GM23248 (cell line): ENCODE results near the gene SGPP1.

ENCODE experiments used
- EZH2 ChIP-seq: fragments of 200-600 bp; sonication (generic); IDR thresholded peaks from 2 replicates; pipeline ENCODE4 v1.6.1; 2018; ENCODE audit warnings: antibody characterized with exemption, mild to moderate bottlenecking; ENCODE audit not compliant: insufficient read depth, poor library complexity, severe bottlenecking
- EZH2phosphoT487 ChIP-seq: fragments of 200-600 bp; sonication (generic); IDR thresholded peaks from 2 replicates; pipeline ENCODE4 v1.6.1; 2018; ENCODE audit warnings: antibody characterized with exemption, moderate library complexity, mild to moderate bottlenecking, low read depth; ENCODE audit not compliant: insufficient read depth

DNA sequence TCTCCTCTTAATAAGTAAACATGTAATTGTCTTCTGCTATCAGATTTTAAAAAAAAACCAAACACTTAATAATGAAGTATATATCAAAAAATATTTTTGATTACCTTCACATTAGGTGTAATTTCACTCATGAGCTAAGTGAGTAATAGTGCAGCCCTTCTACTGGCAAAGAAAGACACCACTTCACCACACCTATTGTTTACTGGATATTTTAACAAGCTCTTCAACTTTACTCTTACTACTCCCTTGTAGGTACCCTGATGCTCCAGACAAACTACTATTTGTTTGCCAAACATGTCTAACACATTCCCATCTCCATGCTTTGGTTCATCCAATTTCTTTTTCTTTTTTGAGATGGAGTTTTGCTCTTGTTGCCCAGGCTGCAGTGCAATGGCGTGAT is 49.3 kb downstream of the SGPP1 start:
- no peak for TF ChIP-seq EZH2
- no peak for TF ChIP-seq EZH2phosphoT487
